Colonic mucosa (tissue), 4 donors: ENCODE results near the gene HAT1. TPM values are rescaled to one million over a fixed set of nuclear protein-coding genes. Genes with fewer than 3 reads are reported as not detected.

Source experiments
- DNase-seq: peaks from one replicate; pipeline ENCODE4 v3.0.0-alpha.2; 2020
- H3K27ac ChIP-seq: fragments of 200-600 bp; one replicate; pipeline ENCODE4 v1.8.0; 2021
- H3K27me3 ChIP-seq: fragments of 200-600 bp; one replicate; pipeline ENCODE4 v1.8.0; 2021
- H3K36me3 ChIP-seq: fragments of 200-600 bp; one replicate; pipeline ENCODE4 v1.8.0; 2021
- H3K4me1 ChIP-seq: fragments of 200-600 bp; one replicate; pipeline ENCODE4 v1.8.0; 2021; ENCODE audit warnings: mild to moderate bottlenecking
- H3K4me3 ChIP-seq: fragments of 200-600 bp; one replicate; pipeline ENCODE4 v1.8.0; 2021
- H3K9ac ChIP-seq, 2 donors: one replicate each; pipeline ENCODE4 v1.7.0; 2013; ENCODE audit warnings: control low read depth in 2 of 2, low read depth in 2 of 2, low read length in 2 of 2
- H3K9me3 ChIP-seq: fragments of 200-600 bp; one replicate; pipeline ENCODE4 v1.8.0; 2021
- CTCF ChIP-seq: fragments of 200-600 bp; IDR thresholded peaks from one replicate; pipeline ENCODE4 v1.8.0; 2022; ENCODE audit warnings: antibody characterized with exemption, mild to moderate bottlenecking
- intact Hi-C: fragments of 100-400 bp; cut with DNase I; formaldehyde crosslinking; loops from one replicate; pipeline ENCODE4 v1.14.1; 2022
- total RNA-seq, 2 donors: library from RNA; stranded (reverse); fragmentation: NEBNext Ultra II Directional in 1 of 2; extraction: Animal tissue kit (Norgen Biotek cat#: 25700) in 1 of 2; gene quantifications; one replicate each; pipeline ENCODE4 v1.2.1, GENCODE V29; 2021
- donor health status: healthy.
- donor health status: DM: no; HTN: no; CAD: no.
- donor health status: DM: no; HTN: no; CAD: no.

HAT1 gene
- total RNA-seq, 2 donors from 2014 or later = 31.8 to 50.7 TPM

- no peak for TF ChIP-seq CTCF
- intact Hi-C loops = no loop called here
- Histone ChIP-seq H3K9me3 (no peaks in the 10 kb centered on the region), H3K4me3 (no peak overlapping the region), H3K4me1 (no peaks in the 10 kb centered on the region), H3K27ac (no peak overlapping the region), H3K36me3 (no peaks in the 10 kb centered on the region), H3K9ac (no peak overlapping the region), H3K27me3 (no peaks in the 10 kb centered on the region)
- no peak for DNase-seq
Observed at GRCh38 chr2:171960570-171960969, 38.3 kb downstream of the HAT1 start.

GRCh38 chr2:171963198-171963597 lies 40.9 kb downstream of the HAT1 start:
- no peak for DNase-seq
- intact Hi-C loops = no loop called here
- Histone ChIP-seq H3K9ac (no peak overlapping the region), H3K36me3 (peaks cover 4% of the 10 kb centered on the region), H3K27me3 (no peaks in the 10 kb centered on the region), H3K27ac (no peak overlapping the region), H3K4me1 (no peaks in the 10 kb centered on the region), H3K4me3 (no peak overlapping the region), H3K9me3 (no peaks in the 10 kb centered on the region)
- no peak for TF ChIP-seq CTCF

GRCh38 chr2:171964308-171964707 lies 42.0 kb downstream of the HAT1 start:
- no peak for DNase-seq
- Histone ChIP-seq H3K4me3 (no peak overlapping the region), H3K36me3 (peaks cover 4% of the 10 kb centered on the region), H3K4me1 (no peaks in the 10 kb centered on the region), H3K9me3 (no peaks in the 10 kb centered on the region), H3K27me3 (no peaks in the 10 kb centered on the region), H3K9ac (no peak overlapping the region), H3K27ac (no peak overlapping the region)
- no peak for TF ChIP-seq CTCF
- intact Hi-C loops = no loop called here

- no peak for TF ChIP-seq CTCF
- no peak overlapping the region for H3K27ac ChIP-seq
- intact Hi-C loops = no loop called here
Observed at GRCh38 chr2:171965238-171965637, 43.0 kb downstream of the HAT1 start.

GRCh38 chr2:171965661-171966060 lies 43.4 kb downstream of the HAT1 start:
- intact Hi-C loops = no loop called here
- peaks cover 4% of the 10 kb centered on the region for H3K36me3 ChIP-seq
- no peak overlapping the region for H3K9ac ChIP-seq

More at GRCh38 chr2:171965238-171965637, 43.0 kb downstream of the HAT1 start:
- Histone ChIP-seq H3K4me3 (no peak overlapping the region), H3K4me1 (no peaks in the 10 kb centered on the region), H3K9ac (no peak overlapping the region), H3K27me3 (no peaks in the 10 kb centered on the region), H3K9me3 (no peaks in the 10 kb centered on the region), H3K36me3 (peaks cover 4% of the 10 kb centered on the region)
- no peak for DNase-seq

More at GRCh38 chr2:171965661-171966060, 43.4 kb downstream of the HAT1 start:
- Histone ChIP-seq H3K27ac (no peak overlapping the region), H3K4me1 (no peaks in the 10 kb centered on the region), H3K4me3 (no peak overlapping the region), H3K27me3 (no peaks in the 10 kb centered on the region), H3K9me3 (no peaks in the 10 kb centered on the region)
- no peak for DNase-seq
- no peak for TF ChIP-seq CTCF
